Measurements from ENCODE around the gene ASB10. TPM values are rescaled to one million over a fixed set of nuclear protein-coding genes. Genes with fewer than 3 reads are reported as not detected.

Gene ASB10
- total RNA-seq, 1 donor from 2014 or later: not detected

GRCh38 chr7:151232917-151233701 is 46.1 kb upstream of the ASB10 start:
- peaks cover 42% of the 10 kb centered on the region for H3K4me1 Mint-ChIP-seq (ENCODE audit: low read depth)
- no peaks in the 10 kb centered on the region for H3K27me3 Mint-ChIP-seq (ENCODE audit: low read depth)

GRCh38 chr7:151232091-151232916 is 45.3 kb upstream of the ASB10 start, which contains the start of gene CHPF2:
Gene CHPF2, plus strand, starts transcription at chr7:151232483. Its CDS starts 1,529 bp downstream, at chr7:151234012.
- Mint-ChIP-seq H3K4me3 (ENCODE audit: unreplicated experiment) (peak within 1 kb of the TSS; percentile 100), H3K27me3 (ENCODE audit: low read depth) (no peaks in the 10 kb centered on the region), H3K27ac (ENCODE audit: unreplicated experiment) (peak within 1 kb of the TSS; percentile 100), H3K36me3 (ENCODE audit: low read depth) (peaks cover 8% of the 10 kb centered on the region), H3K9me3 (ENCODE audit: low read depth) (no peaks in the 10 kb centered on the region), H3K4me1 (ENCODE audit: low read depth) (peaks cover 49% of the 10 kb centered on the region)
- no peak for DNase-seq (ENCODE audit: low spot score)
- no peak for TF ChIP-seq CTCF (IDR thresholded peaks at IDR 0.05)

More at GRCh38 chr7:151232917-151233701, 46.1 kb upstream of the ASB10 start:
- peak overlapping the region; percentile 100 for H3K4me3 Mint-ChIP-seq (ENCODE audit: unreplicated experiment)
- no peak for DNase-seq (ENCODE audit: low spot score)
- peak; percentile 34 for TF ChIP-seq CTCF (IDR thresholded peaks at IDR 0.05)
- H3K36me3 Mint-ChIP-seq (ENCODE audit: low read depth): peaks cover 8% of the 10 kb centered on the region
- H3K9me3 Mint-ChIP-seq (ENCODE audit: low read depth): no peaks in the 10 kb centered on the region
- peak overlapping the region; percentile 100 for H3K27ac Mint-ChIP-seq (ENCODE audit: unreplicated experiment)

GRCh38 chr7:151231080-151231479 is 44.0 kb upstream of the ASB10 start:
- Mint-ChIP-seq H3K27ac (ENCODE audit: unreplicated experiment) (no peak overlapping the region), H3K4me3 (ENCODE audit: unreplicated experiment) (no peak overlapping the region), H3K9me3 (ENCODE audit: low read depth) (no peaks in the 10 kb centered on the region), H3K4me1 (ENCODE audit: low read depth) (peaks cover 59% of the 10 kb centered on the region), H3K27me3 (ENCODE audit: low read depth) (no peaks in the 10 kb centered on the region), H3K36me3 (ENCODE audit: low read depth) (peaks cover 2% of the 10 kb centered on the region)
- no peak for TF ChIP-seq CTCF (IDR thresholded peaks at IDR 0.05)
- DNase-seq (ENCODE audit: low spot score): no peak

- H3K4me1 Mint-ChIP-seq (ENCODE audit: low read depth): peaks cover 57% of the 10 kb centered on the region
Observed at GRCh38 chr7:151229249-151229648, 42.2 kb upstream of the ASB10 start.

More at GRCh38 chr7:151229249-151229648, 42.2 kb upstream of the ASB10 start:
- H3K9me3 Mint-ChIP-seq (ENCODE audit: low read depth): no peaks in the 10 kb centered on the region
- no peak for TF ChIP-seq CTCF (IDR thresholded peaks at IDR 0.05)
- no peak for DNase-seq (ENCODE audit: low spot score)
- H3K27me3 Mint-ChIP-seq (ENCODE audit: low read depth): no peaks in the 10 kb centered on the region
- peaks cover 11% of the 10 kb centered on the region for H3K36me3 Mint-ChIP-seq (ENCODE audit: low read depth)
- no peak overlapping the region for H3K27ac Mint-ChIP-seq (ENCODE audit: unreplicated experiment)
- no peak overlapping the region for H3K4me3 Mint-ChIP-seq (ENCODE audit: unreplicated experiment)

Measured in chondrocyte (in vitro differentiated cells).